GM21390 (cell line): ENCODE measurements around the gene ECI2.
"Not testable (repeated sequence)": the region's sequence is repeated elsewhere in the genome, so short reads cannot be mapped to it uniquely, and the experiment has no call there.

Source experiments
- ATAC-seq: cut with Tn5 transposase; IDR thresholded peaks from one replicate; pipeline ENCODE4 v1.9.1; 2021; ENCODE audit not compliant: unreplicated experiment

The ECI2 gene

DNA sequence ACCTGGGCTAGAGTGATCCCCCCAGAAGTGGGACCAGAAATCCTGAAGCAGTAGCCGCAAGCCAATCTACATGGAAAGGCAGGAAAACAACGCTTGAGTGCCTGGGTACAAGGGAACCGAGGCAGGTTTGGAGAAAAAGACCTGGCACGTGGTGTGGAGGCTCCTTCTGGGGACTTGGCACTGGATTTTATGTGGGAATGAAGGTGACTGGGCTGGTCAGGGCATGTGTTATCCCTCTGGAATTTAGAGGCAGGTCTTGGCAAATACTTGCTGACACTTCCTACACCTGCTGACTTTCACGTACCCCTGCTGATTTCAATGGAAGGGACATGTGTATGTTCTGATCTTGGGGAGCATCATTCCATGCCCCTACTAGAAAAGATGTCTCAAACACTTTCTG, 31.4 kb downstream of the ECI2 start:
- no peak for ATAC-seq

DNA sequence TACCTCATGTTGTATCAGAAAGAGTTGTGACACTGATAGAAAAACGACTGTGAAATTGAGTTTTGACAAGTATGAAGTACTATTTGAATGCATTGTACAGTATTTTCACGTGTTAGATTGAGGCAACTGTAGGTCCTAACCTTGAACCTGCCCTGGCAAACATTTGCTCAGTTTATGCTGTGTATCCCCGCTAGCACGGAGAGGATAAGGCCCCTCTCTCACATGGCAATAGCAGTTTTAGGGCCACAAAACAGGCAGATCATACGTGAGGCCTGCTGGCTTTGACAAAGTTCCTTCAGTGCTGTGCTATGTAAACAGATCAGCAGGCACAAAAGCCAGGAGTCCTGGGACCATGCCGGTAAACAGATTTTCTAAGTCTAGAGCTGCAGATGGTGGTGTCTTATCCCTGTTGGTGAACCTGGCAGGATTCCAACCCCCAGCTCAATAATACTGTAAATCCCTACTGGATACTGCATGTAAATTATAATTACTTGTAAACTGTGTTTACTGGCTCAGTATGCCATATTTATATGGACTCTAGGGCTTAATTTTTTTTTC, 32.6 kb downstream of the ECI2 start:
- ATAC-seq = no peak

DNA sequence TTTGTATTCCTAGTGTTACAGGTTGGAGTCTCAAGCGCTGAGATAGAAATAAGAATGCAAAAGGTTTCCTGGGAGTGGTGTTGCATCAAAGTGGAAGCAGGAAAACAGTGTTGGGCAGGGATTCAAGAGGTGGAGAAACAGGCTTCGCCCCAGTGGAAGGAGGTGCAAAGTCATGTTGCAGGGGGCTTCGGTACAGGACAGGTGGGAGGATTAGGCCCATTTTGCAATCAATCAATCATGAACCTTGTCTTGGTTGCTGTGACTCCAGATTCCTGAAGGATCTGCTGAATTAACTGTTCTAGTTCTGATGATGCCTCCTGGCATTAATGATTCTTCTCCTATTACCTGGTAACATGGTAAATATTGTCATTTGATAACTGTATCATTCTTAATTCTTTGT, 34.1 kb downstream of the ECI2 start:
- ATAC-seq = no peak

DNA sequence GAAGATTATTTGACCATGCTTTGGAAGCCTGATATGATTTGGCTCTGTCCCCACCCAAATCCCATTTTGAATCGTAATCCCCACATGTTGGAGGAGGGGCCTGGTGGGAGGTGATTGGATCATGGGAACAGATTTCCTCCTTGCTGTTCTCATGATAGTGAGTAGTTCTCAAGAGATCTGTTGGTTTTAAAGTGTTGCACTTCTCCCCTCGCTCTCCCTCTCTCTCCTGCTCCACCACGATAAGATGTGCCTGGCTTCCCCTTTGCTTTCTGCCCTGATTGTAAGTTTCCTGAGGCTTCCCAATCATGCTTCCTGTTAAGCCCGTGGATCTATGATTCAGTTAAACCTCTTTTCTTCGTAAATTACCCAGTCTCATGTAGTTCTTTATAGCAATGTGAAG, 34.7 kb downstream of the ECI2 start:
- no peak for ATAC-seq

GRCh38 chr6:4093288-4093687, 42.1 kb downstream of the ECI2 start:
- no peak for ATAC-seq

DNA sequence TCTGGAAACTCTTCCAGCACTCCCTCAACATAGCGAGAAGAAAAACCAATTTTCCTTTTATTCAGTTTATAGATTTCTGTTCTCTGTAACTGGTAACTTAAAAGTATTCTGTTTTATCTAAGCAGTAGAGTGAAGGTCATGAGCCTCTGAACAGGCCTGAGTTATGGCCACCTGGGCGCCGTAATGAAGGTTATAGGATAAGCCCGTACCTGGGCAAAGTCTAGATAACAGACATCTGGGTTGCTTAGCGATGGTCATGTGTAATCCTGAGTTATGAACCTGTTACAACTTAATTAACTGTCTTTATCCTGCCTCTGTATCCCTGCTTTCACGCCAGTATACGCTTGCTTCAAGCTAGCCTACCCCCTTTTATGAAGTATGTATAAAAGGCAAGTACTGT, 43.4 kb downstream of the ECI2 start:
- no peak for ATAC-seq

- ATAC-seq = not testable (repeated sequence)
Measured at GRCh38 chr6:4090043-4090442, 45.3 kb downstream of the ECI2 start.

DNA sequence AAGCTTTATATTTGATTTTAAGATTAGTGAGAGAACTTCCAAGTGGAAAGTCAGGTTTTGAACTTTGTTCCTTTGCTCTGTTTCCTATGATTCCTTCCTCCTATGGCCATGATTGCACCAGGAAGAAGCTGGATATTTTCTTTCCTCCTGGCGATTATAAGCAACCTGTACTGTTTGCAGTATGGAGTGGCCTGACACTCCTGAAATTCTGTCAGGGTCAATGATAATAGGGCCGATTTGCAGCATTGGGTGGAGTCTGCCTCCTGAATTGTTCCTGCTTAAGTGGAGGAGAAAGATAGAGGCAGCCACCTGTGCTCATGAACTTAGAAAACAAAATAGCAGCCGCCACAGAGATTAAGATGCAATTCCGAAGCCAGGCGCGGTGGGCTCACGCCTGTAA, 46.7 kb downstream of the ECI2 start:
- ATAC-seq = no peak

DNA sequence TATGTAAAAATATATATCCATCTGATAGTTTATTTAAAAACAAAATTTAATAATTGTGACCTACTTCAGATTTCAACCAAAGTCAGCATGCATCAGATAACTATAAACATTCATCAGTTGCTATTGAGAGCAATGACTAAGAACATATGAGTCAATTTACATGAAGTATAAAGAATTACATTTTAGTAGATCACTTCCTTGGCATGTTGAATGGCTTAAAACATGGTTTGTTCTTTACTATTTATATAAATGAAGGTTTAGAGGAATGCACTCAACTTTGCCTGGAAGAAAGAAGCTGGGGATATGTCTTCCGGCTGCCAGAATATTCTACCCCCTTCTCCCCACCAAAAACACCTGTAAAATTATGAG, 50.1 kb downstream of the ECI2 start:
- no peak for ATAC-seq

- no peak for ATAC-seq
Measured at GRCh38 chr6:4084444-4085331, 50.7 kb downstream of the ECI2 start.

GRCh38 chr6:4078691-4079471, 56.5 kb downstream of the ECI2 start, which contains the start of gene FAM217A:
FAM217A (minus strand) TSS chr6:4079137; CDS start chr6:4077414, 1,723 bp downstream.
- no peak for ATAC-seq

DNA sequence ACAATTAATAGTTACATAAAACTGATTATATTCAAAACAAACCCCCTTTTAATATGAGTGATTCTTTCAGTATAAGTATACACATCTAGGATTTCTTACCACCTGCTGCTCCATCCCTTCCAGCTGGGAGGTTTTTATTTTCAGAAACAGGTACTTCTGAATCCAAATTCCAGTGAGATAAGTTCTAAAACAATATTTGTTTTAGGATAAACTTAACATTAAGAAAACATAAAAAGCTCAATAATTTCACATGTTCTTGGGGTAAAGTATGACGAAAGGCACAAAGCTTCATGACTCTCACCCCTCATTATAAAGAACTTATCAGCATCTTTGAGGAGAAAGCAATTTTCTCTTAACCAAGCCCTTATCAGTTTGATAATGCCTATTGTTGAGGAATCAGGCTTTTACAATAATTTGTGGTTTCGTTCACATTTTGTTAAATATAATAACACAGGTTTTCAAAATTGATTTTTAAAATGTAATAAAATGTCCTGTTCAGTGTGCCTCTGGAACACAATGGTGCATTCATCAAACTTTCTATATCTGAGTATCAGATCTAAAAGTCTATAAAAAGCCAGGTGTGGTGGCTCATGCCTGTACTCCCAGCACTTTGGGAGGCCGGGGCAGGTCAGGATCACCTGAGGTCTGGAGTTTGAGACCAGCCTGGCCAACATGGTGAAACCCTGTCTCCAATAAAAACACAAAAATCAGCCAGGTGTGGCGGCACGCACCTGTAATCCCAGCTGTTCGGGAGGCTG, 60.7 kb downstream of the ECI2 start:
- no peak for ATAC-seq

- ATAC-seq = no peak
Measured at GRCh38 chr6:4071330-4071729, 64.0 kb downstream of the ECI2 start.

GRCh38 chr6:4069199-4069598, 66.2 kb downstream of the ECI2 start:
- no peak for ATAC-seq

- no peak for ATAC-seq
Measured at GRCh38 chr6:4067673-4068072, 67.7 kb downstream of the ECI2 start.

DNA sequence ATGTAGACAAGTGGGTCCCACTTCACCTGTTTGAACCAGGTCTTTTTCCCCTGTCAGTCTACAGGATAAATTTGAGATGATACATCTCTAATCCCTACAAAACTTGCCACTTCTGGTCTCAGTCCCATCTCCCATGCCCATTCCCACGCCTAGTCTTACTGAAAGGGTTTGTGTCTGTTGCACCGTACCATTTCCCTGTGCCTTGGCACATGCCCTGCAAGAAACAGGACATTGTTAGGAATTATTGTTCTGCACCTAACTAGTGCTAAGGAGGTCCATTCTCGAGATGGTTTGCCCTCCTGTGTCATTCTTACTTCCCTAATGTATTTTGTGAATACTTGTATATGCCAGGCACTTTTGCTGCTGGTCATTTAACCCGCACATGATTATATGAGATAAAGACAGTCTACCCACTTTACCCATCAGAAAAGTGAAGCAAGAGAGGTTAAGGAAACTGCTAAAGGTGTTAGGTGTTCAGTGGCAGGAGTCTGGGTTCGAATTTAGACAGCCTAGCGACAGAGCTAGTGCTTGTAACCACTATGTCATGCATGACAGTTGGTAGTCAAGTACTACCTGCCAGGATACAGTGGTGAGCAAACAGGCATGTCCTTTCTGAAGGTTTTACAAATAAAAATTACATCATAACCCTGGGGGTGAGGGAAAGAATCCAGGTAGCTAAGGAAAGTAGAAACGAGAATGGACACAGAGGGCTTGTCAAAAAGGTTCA, 69.2 kb downstream of the ECI2 start:
- no peak for ATAC-seq
